ENCODE measurements around the gene PIK3R5.
"Not testable (repeated sequence)": the region's sequence is repeated elsewhere in the genome, so short reads cannot be mapped to it uniquely, and the experiment has no call there.

PIK3R5 gene

GRCh38 chr17:8865811-8866210, 99.7 kb downstream of the PIK3R5 start:
- DNase-seq (ENCODE audit: insufficient read length, low spot score) (no peak), FAIRE-seq (no peak)

- FAIRE-seq (no peak), DNase-seq (ENCODE audit: insufficient read length, low spot score) (no peak)
These were observed 100.1 kb downstream of the PIK3R5 start for GRCh38 chr17:8865385-8865784.

- DNase-seq (ENCODE audit: insufficient read length, low spot score), result no peak
- FAIRE-seq, result peak; percentile 67
These were observed 103.1 kb downstream of the PIK3R5 start for GRCh38 chr17:8862213-8863056.

- no peak for DNase-seq (ENCODE audit: insufficient read length, low spot score)
- FAIRE-seq, result peak; percentile 59
These were observed 103.9 kb downstream of the PIK3R5 start for GRCh38 chr17:8861495-8862181.

GRCh38 chr17:8859804-8860430, 105.6 kb downstream of the PIK3R5 start:
- DNase-seq (ENCODE audit: insufficient read length, low spot score), result no peak
- no peak for FAIRE-seq

- DNase-seq (ENCODE audit: insufficient read length, low spot score), result peak; percentile 57
- peak; percentile 97 for FAIRE-seq
These were observed 106.3 kb downstream of the PIK3R5 start for GRCh38 chr17:8859027-8859803.

GRCh38 chr17:8857919-8858318, 107.6 kb downstream of the PIK3R5 start:
- FAIRE-seq (peak; percentile 78), DNase-seq (ENCODE audit: insufficient read length, low spot score) (peak; percentile 86)

- FAIRE-seq (no peak), DNase-seq (ENCODE audit: insufficient read length, low spot score) (no peak)
These were observed 108.5 kb downstream of the PIK3R5 start for GRCh38 chr17:8856869-8857575.

- FAIRE-seq; DNase-seq (ENCODE audit: insufficient read length, low spot score): not testable (repeated sequence)
These were observed 109.3 kb downstream of the PIK3R5 start for GRCh38 chr17:8856205-8856603.

GRCh38 chr17:8855477-8856204, 109.9 kb downstream of the PIK3R5 start:
- DNase-seq (ENCODE audit: insufficient read length, low spot score), result no peak
- no peak for FAIRE-seq

GRCh38 chr17:8851600-8851999, 113.9 kb downstream of the PIK3R5 start:
- no peak for DNase-seq (ENCODE audit: insufficient read length, low spot score)
- no peak for FAIRE-seq

- FAIRE-seq (no peak), DNase-seq (ENCODE audit: insufficient read length, low spot score) (no peak)
These were observed 116.0 kb downstream of the PIK3R5 start for GRCh38 chr17:8849311-8850041.

GRCh38 chr17:8847891-8848290, 117.6 kb downstream of the PIK3R5 start:
- DNase-seq (ENCODE audit: insufficient read length, low spot score) (no peak), FAIRE-seq (no peak)

- DNase-seq (ENCODE audit: insufficient read length, low spot score) (peak; percentile 65), FAIRE-seq (peak; percentile 96)
These were observed 118.7 kb downstream of the PIK3R5 start for GRCh38 chr17:8846768-8847211.

- DNase-seq (ENCODE audit: insufficient read length, low spot score) (no peak), FAIRE-seq (no peak)
These were observed 121.0 kb downstream of the PIK3R5 start for GRCh38 chr17:8844229-8845218.

- DNase-seq (ENCODE audit: insufficient read length, low spot score), result no peak
- FAIRE-seq, result no peak
These were observed 122.2 kb downstream of the PIK3R5 start for GRCh38 chr17:8843344-8843743.

GRCh38 chr17:8841844-8842243, 123.7 kb downstream of the PIK3R5 start:
- DNase-seq (ENCODE audit: insufficient read length, low spot score) (no peak), FAIRE-seq (no peak)
